Activated naive CD8-positive, alpha-beta T cell (primary cell): ENCODE data around the gene P4HA3.
"Not testable (repeated sequence)": the region's sequence is repeated elsewhere in the genome, so short reads cannot be mapped to it uniquely, and the experiment has no call there.

Experiments
- H3K27ac Mint-ChIP-seq: one replicate; pipeline ENCODE4 v1.8.0; 2021; ENCODE audit warnings: mixed read lengths
- H3K27me3 Mint-ChIP-seq: one replicate; pipeline ENCODE4 v1.8.0; 2021; ENCODE audit warnings: mixed read lengths
- H3K36me3 Mint-ChIP-seq: one replicate; pipeline ENCODE4 v1.8.0; 2021; ENCODE audit warnings: mixed read lengths
- H3K4me1 Mint-ChIP-seq: one replicate; pipeline ENCODE4 v1.8.0; 2021; ENCODE audit warnings: low read depth, mixed read lengths
- H3K4me3 Mint-ChIP-seq: one replicate; pipeline ENCODE4 v1.8.0; 2021; ENCODE audit warnings: mild to moderate bottlenecking, mixed read lengths
- H3K9me3 Mint-ChIP-seq: one replicate; pipeline ENCODE4 v1.8.0; 2021; ENCODE audit warnings: low read depth, mixed read lengths

The P4HA3 gene

DNA sequence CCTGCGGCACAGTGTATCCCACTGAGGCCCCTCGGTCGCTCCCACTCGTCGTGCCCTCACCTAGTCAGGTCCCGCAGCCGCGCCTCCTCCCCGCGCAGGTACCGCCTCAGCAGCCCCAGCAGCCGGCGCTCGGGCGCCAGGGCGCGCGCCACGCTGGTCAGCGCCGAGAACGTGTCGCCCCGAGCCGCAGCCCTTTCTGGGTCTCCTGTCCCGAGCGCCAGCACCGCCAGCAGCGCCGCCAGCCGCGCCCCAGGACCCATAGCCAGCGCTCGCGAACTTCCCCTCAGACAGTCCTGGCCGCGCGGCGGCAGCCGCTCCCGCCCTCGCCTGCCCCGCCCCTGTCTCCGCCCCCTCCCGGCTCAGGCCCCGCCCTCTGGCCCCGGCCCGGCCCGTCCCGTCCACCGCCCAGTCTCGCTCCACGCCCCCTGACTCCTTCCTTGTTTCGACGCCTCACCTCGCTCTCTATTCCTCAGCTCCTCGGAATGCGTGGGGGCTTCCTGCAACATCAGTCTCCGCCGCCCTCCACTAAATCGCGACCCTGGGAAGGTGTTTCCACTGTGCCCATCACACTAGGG is at the start of gene P4HA3:
Gene P4HA3 (minus strand): TSS at position 289 of the 575 bp plus-strand sequence. CDS start 29 bp downstream, at position 260.
- Mint-ChIP-seq H3K27me3 (peaks cover 24% of the 10 kb centered on the region), H3K9me3 (peaks cover 5% of the 10 kb centered on the region), H3K4me1 (peaks cover 7% of the 10 kb centered on the region), H3K36me3 (peaks cover 6% of the 10 kb centered on the region), H3K4me3 (peak within 1 kb of the TSS; percentile 73), H3K27ac (no peak within 1 kb of the TSS)

DNA sequence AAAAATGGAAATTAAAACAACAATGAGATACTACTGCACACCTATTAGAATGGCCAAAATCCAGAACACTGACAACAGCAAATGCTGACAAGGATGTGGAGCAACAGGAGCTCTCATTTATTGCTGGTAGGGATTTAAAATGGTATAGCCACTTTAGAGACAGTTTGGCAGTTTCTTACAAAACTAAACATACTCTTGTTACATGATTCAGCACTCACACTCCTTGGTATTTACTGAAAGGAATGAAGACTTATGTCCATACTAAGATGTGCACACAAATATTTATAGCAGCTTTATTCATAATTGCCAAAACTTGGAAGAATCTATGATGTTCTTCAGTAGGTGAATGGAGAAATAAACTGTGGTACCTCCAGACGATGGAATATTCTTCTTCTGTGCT is 46.0 kb upstream of the P4HA3 start:
- Mint-ChIP-seq H3K9me3 (no peaks in the 10 kb centered on the region), H3K36me3 (peaks cover 23% of the 10 kb centered on the region), H3K4me3 (no peak overlapping the region), H3K4me1 (no peaks in the 10 kb centered on the region), H3K27me3 (no peaks in the 10 kb centered on the region), H3K27ac (no peak overlapping the region)

DNA sequence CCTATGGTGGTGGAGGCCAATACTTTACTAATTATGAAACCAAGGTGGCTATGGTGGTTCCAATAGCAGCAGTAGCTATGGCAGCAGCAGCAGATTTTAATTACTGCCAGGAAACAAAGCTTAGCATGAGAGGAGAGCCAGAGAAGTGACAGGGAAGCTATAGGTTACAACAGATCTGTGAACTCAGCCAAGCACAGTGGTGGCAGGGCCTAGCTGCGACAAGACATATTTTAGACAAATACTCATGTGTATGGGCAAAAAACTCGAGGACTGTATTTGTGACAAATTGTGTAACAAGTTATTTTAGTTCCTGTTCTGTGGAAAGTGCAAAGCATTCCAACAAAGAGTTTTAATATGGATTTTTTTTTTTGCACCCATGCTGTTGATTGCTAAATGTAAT is 44.2 kb upstream of the P4HA3 start:
- H3K36me3 Mint-ChIP-seq = peaks cover 19% of the 10 kb centered on the region
- no peaks in the 10 kb centered on the region for H3K4me1 Mint-ChIP-seq
- H3K27me3 Mint-ChIP-seq = no peaks in the 10 kb centered on the region
- no peak overlapping the region for H3K27ac Mint-ChIP-seq
- H3K4me3 Mint-ChIP-seq = no peak overlapping the region
- no peaks in the 10 kb centered on the region for H3K9me3 Mint-ChIP-seq

DNA sequence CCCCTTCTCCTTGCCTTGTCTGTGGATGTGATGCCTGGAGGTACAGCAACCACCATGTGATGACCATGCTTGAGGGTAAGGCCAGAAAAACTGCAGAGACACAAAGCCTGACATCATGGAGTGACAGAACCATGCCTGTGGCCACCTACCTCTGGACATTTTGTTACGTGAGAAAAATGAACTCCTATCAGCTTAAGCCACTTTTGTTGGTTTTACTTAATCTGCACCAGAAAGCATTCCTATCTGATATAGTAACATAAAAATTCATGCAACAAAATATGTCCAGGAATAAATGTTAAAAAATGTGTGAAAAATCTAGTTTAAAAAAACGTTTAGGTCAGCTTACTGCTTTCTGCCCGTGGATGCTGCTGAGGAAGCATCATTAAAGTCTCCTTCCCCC is 42.6 kb upstream of the P4HA3 start:
- Mint-ChIP-seq H3K4me3 (no peak overlapping the region), H3K27ac (no peak overlapping the region), H3K4me1 (no peaks in the 10 kb centered on the region)

DNA sequence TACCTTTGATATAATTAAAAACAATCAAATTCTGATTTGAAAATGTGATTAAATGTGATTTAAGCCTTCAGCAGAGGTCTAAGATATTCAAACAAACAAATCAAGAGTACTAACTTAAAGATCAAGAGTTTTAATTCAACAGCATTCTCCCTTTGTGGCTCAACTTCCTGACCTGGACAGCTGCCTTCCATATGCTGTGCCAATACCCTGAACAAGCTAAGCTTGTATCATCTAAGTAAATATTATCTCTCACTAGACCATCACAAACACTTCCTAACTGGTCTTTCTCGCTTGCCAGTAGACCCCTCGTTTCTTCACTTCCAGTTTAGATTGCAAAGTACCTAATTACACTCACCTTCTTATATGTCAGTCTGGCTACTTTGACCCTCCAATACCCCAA is 35.9 kb upstream of the P4HA3 start:
- Mint-ChIP-seq H3K27ac (no peak overlapping the region), H3K27me3 (no peaks in the 10 kb centered on the region), H3K9me3 (no peaks in the 10 kb centered on the region), H3K4me1 (no peaks in the 10 kb centered on the region), H3K36me3 (peaks cover 23% of the 10 kb centered on the region), H3K4me3 (no peak overlapping the region)

More for the DNA sequence above, 42.6 kb upstream of the P4HA3 start:
- Mint-ChIP-seq H3K36me3 (peaks cover 14% of the 10 kb centered on the region), H3K9me3 (no peaks in the 10 kb centered on the region), H3K27me3 (no peaks in the 10 kb centered on the region)

DNA sequence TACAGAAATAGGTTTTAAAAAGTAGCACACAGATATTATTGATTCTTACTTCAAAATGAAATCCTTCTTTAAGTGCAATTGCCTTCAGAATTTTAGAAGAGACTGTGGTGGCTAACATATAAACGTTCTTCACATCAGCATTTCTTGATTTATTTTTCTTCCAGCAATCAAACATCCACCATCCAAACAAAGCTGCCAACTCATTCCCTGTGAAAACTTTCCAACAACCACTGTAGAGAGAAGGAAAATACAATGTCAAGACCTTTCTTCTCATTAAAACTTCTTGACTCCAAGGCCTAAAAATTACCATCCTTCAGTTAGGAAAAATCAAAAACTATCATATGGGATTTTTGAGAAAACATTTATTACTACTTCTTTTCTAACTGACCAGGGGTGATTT is 34.0 kb upstream of the P4HA3 start:
- Mint-ChIP-seq H3K27ac (no peak overlapping the region), H3K27me3 (no peaks in the 10 kb centered on the region), H3K4me1 (no peaks in the 10 kb centered on the region), H3K36me3 (peaks cover 32% of the 10 kb centered on the region), H3K9me3 (no peaks in the 10 kb centered on the region), H3K4me3 (no peak overlapping the region)

DNA sequence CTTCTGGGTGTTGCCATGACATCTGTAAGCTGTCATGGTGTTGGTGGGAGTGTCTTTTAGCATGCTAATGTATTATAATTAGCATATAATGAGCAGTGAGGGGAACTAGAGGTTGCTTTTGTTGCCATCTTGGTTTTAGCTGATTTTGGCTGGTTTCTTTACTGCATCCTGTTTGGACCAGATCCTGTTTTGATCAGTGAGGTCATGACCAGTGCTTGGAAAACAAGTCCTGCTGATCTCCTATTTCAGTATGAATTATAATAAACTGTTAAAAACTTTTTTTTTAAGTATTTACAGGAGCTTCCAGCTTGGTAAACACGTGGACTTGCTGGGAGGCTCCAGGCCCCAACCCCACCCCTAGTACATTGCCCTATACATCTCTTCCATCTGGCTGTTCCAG is 30.5 kb upstream of the P4HA3 start:
- no peaks in the 10 kb centered on the region for H3K4me1 Mint-ChIP-seq
- peaks cover 29% of the 10 kb centered on the region for H3K36me3 Mint-ChIP-seq
- no peaks in the 10 kb centered on the region for H3K9me3 Mint-ChIP-seq
- H3K27ac Mint-ChIP-seq = no peak overlapping the region
- H3K27me3 Mint-ChIP-seq = no peaks in the 10 kb centered on the region
- no peak overlapping the region for H3K4me3 Mint-ChIP-seq

DNA sequence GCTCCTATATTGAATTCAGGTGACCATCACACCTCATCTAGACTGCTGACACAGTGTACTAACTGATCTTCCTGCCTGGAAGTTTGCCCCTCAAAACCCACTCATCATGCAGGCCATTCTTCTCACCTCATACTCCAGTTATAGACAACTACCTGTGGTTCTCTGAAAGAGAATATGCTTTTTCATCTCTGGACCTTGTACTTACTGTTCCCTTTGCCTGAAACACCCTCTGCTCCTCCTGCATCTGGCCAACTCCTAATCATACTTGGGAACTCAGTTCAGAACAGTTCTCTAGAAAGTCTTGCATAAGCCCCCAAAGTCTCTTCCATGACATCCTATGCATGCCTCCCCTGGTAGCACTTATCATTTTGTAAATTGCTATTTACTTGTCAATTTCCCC is 28.2 kb upstream of the P4HA3 start:
- Mint-ChIP-seq H3K27me3 (no peaks in the 10 kb centered on the region), H3K36me3 (peaks cover 27% of the 10 kb centered on the region), H3K27ac (no peak overlapping the region), H3K4me1 (no peaks in the 10 kb centered on the region), H3K4me3 (no peak overlapping the region), H3K9me3 (no peaks in the 10 kb centered on the region)

DNA sequence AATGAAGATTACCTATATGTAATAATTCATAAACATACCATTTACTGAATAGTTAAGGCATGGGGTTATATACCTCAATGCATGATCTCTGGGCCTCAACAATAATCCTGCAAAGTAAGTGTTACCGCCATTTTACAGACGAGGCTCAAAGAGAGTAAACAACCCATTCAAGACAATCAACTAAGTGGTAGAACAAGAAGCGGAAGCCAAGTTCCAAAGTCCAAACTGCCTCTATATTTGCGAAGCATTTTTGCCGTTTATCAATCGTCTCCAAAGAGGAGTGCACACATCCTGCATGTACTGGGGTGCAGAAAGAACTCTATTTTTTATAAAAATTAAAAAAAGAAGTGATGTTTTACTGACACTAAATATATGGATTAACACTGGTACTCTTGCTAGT is 27.5 kb upstream of the P4HA3 start:
- H3K27me3 Mint-ChIP-seq = no peaks in the 10 kb centered on the region
- H3K27ac Mint-ChIP-seq = no peak overlapping the region
- H3K9me3 Mint-ChIP-seq = no peaks in the 10 kb centered on the region
- H3K4me3 Mint-ChIP-seq = no peak overlapping the region
- peaks cover 24% of the 10 kb centered on the region for H3K36me3 Mint-ChIP-seq
- H3K4me1 Mint-ChIP-seq = no peaks in the 10 kb centered on the region

DNA sequence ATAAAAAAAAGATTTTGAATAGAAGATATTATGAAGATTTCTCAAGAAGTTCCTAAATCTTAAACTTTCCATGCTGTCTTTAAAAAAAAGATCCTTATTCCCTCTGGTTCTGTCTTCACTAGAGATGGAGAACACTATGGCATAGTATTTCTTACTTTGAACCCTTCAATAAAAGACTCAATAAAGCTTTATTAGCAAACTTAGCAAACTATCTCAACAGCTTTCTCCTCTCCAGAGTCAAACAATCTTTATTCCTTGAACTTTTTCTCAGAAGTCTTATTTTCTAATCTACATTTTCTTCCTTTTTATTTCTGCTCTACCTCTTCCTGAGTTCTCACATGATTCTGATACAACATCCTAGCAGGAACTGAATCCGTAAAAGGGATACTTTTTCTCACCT is 21.8 kb upstream of the P4HA3 start:
- no peak overlapping the region for H3K27ac Mint-ChIP-seq
- no peaks in the 10 kb centered on the region for H3K27me3 Mint-ChIP-seq
- no peaks in the 10 kb centered on the region for H3K4me1 Mint-ChIP-seq
- no peaks in the 10 kb centered on the region for H3K9me3 Mint-ChIP-seq
- peaks cover 3% of the 10 kb centered on the region for H3K36me3 Mint-ChIP-seq
- no peak overlapping the region for H3K4me3 Mint-ChIP-seq

DNA sequence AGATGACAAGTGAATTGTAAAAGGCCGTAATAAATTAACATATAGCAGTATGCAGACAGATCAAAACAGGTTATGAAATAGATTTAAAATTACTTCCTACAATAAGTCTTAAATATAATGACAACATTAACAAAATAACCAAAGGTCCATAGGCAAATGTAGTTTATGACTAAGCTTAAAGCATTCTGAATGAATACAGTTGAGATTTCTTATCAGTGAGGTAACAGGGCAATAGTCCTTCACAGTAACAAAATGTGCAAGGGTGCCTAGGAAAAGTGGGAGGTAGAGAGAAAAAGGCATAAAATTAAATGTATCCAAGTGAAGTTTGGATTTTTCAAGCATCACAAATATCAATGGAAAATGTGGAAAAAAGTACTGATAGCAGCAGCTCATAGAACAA is 20.9 kb upstream of the P4HA3 start:
- Mint-ChIP-seq H3K4me3 (no peak overlapping the region), H3K27ac (no peak overlapping the region), H3K4me1 (no peaks in the 10 kb centered on the region), H3K36me3 (peaks cover 4% of the 10 kb centered on the region), H3K27me3 (no peaks in the 10 kb centered on the region), H3K9me3 (no peaks in the 10 kb centered on the region)

DNA sequence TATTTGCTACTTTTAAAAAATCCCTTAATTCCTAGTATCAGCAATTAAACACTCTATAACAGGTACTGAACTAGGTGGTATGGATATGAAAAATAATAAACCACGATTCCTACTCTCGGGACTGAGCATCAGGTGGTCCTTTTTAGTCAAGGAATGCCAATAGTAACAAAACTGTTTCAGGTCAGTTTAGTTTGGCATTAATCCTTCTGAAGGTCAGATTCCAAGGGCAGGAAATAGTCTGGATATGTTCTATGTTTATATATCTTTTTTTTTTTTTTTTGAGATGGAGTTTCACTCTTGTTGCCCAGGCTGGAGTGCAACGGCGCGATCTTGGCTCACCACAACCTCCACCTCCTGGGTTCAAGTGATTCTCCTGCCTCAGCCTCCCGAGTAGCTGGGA is 19.6 kb upstream of the P4HA3 start:
- H3K4me1 Mint-ChIP-seq, H3K36me3 Mint-ChIP-seq, H3K27ac Mint-ChIP-seq, H3K27me3 Mint-ChIP-seq, H3K9me3 Mint-ChIP-seq, H3K4me3 Mint-ChIP-seq: not testable (repeated sequence)

DNA sequence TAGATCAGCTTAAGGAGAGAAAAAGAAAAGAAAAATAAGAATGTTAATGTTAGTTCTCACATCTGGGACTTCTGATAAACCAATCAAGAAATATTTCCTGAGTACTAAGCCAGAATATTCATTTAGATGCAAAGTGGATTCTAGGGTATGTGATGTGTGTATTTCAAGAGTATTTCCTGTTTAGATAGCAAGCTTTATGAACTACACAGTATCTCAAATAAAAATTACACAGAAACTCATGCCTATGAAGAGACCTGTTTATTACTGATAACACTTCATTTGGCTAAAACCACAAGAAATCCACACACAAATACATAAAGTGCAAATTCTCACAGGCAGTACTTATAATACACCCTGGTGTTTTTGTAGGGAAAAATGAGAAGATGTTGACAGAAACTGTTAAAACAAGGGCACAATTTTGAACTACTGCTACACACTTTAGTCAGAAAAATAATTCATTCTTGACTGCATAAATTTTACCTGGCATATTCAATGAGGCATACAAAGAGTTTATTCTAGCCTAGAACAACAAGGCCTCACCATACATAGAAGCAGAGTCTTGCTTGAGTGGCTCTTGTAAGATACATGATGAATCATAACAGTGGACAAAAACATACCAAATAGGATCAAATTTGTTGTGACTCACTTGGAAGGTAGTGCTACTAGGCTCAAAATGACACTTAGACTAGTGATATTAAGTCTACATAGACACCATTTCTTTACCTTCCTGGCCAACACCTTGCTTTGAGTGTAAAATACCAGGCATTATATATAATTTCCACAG is 18.8 kb upstream of the P4HA3 start:
- Mint-ChIP-seq H3K36me3 (peaks cover 3% of the 10 kb centered on the region), H3K9me3 (no peaks in the 10 kb centered on the region), H3K27ac (no peak overlapping the region), H3K4me3 (no peak overlapping the region), H3K4me1 (no peaks in the 10 kb centered on the region), H3K27me3 (no peaks in the 10 kb centered on the region)

DNA sequence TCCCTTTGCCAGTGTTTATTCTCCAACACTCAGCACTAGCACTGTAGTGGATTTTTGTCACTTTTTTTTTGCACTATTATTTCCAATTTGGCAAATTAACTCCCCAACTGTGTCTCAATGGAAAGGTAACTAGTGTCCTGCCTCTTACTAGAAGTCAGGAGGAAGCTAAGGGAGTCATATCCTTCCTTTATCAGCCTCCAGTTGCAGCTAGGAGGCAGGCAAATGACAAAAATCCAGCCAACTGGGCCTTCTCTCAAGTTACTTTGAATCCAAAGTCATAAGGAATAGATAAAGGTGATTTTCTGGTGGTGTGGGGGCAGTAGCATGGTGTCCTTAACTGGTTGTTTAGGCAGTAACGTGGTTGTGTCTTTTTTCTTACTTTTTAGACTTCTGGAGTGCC is 15.6 kb upstream of the P4HA3 start:
- Mint-ChIP-seq H3K27ac (no peak overlapping the region), H3K4me1 (no peaks in the 10 kb centered on the region), H3K36me3 (peaks cover 3% of the 10 kb centered on the region), H3K9me3 (no peaks in the 10 kb centered on the region), H3K4me3 (no peak overlapping the region), H3K27me3 (peaks cover under 1% of the 10 kb centered on the region)

DNA sequence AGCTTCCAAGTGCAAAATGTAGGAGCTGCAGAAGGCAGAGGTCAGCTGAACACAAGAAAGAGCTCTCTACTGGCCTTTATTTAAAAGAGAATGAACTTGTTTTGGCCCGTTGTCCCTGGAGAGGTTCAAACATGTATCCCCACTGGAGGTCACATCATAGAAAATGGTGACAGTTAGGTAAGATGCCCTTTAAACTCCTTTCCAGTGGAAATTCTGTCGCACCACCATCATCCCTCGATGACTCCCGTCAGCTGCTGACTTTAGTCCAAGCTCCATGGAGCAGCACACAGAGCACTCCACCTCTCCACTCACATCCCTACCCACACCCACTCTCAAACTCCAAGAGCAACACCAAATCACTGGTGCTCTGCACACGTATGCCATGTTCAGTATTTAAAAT is 15.2 kb upstream of the P4HA3 start:
- H3K27ac Mint-ChIP-seq = no peak overlapping the region
- no peak overlapping the region for H3K4me3 Mint-ChIP-seq
- peaks cover 4% of the 10 kb centered on the region for H3K27me3 Mint-ChIP-seq
- H3K9me3 Mint-ChIP-seq = no peaks in the 10 kb centered on the region
- H3K36me3 Mint-ChIP-seq = peaks cover 3% of the 10 kb centered on the region
- no peaks in the 10 kb centered on the region for H3K4me1 Mint-ChIP-seq
